NCI-H345 (cell line): ENCODE data around the gene SPTLC2.
A peak's percentile ranks its signal among the peaks of the same experiment; 100 is the strongest.

Source experiments
- DNase-seq: peaks from one replicate; lab custom pipeline; 2025; lab: John Stamatoyannopoulos, UW

Gene SPTLC2

DNA sequence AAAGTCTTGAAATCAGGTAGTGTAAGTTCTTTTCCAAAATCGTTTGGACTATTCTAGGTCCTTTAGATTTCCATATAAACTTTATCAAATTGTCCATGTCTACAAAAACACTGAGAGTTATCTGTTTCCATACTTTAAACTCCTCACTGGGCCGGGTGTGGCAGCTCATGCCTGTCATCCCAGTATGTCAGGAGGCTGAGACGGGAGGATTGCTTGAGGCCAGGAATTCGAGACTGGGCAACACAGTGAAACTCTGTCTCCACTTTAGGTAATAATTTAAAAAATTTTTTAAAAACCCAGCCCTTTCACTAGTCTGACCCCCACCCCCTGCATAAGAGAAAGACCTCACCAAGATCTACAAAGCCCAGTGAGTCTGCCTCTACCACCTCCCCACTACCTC is 111.4 kb downstream of the SPTLC2 start:
- DNase-seq = no peak

DNA sequence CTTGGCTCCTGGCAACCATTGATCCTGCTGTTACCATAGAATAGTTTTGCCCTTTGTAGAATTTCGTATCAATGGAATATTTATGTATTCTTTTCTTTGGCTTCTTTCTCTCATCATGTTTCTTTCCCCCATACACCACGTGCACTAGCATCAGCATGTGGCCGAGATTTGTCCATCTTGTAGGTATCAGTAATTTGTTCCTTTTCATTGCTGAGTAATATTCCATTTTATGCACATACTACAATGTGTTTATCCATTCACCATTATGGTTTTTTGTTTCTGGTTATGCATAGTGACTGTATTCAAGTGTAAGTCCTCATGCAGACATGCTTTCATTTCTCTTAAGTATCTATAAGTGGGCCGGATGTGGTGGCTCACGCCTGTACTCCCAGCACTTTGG is 113.3 kb downstream of the SPTLC2 start:
- DNase-seq = no peak

DNA sequence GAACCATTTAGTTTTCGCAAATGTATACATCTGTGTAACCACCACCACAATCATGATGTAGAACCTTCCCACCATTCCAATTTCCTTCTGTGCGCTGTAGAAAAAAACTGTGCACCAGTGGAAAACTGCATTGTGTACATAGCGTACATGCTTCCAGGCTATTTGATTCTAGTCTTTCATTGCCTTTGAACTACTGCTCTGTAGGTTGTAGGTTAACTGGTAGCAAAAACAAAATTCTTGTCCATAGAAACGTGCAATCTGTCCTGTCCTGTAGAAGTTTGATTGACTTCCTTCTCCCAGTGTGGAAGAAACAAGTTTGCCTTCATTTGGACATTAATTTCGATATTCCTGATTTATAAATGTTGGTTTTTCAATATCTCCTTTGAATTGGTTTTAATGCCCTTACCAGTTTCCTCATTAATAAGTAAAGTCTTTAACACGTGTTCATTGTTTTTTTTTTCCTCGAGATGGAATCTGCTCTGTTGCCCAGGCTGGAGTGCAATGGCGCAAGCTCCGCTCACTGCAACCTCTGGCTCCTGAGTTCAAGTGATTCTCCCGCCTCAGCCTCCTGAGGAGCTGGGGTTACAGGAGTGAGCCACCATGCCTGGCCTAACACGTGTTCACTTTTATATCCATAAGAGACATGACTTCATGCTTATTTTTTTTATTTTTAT is 114.2 kb downstream of the SPTLC2 start:
- no peak for DNase-seq

DNA sequence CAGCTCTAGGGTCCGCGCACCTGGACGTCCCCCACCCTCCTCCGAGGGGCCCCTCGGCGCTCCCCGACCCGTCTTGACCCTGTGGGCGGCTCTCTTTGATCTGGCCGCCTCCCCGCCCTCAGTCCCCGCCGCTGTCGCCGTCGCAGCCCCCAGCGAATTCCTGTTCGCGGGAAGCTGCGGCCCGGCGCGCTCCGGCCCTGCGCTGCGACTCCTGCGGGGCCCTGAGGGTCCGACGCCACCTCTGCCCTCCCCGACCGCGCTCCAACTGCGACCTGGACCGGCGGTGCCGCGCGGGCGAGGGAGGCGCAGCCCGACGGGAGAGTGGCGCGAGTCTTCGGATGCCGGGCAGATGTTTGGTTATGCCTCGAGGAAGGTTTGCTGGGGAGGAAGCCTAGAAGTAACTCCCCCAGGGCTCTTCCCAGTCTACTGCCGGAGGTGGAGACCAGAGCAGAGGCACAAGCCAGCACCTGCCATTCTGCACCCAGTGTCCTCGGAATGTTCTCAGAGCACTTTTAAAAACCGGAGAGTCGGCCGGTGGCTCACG is 117.4 kb downstream of the SPTLC2 start:
- peak; percentile 44 for DNase-seq

DNA sequence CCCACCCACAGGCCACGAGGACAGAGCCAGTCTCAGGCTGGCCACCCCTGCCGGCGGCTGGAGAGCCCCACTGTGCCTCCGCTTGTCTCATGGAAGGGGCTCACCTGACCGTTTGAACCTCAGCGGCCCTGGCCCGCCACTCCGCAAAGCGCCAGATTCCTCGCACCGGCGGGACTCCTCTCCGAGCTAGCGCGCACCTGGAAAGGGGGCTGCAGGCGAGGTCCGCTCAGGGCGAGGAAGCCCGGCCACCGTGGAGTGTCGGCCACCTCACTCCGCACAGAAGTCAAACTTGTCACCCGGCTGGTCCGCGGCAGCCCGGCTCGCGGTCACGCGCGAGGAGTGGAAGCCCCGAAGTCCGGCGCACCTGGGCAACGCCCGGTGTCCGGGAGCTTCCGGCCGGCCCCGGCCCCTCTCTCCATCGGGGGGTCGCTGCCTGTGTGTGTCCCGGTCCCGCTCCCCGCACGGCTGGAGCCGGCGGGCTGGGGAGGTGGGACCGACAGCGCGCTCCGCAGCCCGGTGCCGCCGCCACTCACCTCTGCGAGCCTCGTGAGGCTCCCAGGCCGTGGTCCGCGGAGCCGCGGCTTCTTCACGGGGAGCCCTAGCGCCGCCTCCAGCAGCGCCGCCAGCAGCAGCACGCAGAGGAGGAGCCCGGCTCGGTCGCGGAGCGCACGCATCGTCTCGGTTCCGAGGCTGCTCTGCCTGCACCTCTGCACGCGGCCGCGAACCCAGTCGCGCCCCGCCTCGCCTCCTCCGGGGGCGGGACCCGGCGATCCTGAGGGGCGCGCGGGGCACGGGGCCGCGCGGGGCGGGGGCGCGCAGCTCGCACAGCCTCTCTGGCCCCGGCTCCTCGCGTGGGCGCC is 118.1 kb downstream of the SPTLC2 start, which contains the start of gene ISM2:
Gene ISM2, minus strand, starts transcription at position 697 of the 860 bp plus-strand sequence. Its CDS starts 23 bp downstream, at position 674.
- DNase-seq = peak; percentile 55

DNA sequence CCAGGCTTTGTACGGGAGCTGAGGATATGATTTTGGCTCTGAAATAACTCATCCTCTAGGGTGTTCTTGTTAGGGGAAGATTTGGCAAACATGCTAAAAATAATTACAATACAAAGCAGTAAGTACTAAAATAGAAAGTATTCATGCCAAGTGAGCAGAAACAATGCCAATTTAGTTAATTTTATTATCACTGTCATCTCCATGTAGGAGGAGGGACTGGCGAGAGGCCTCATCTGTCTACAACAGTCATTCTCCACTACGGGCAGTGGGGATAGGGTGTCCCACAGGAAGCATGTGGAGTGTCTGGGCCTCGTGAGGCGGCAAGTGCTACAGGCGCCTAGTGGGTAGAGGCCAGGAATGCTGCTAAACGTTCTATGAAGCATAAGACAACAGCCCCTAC is 121.1 kb downstream of the SPTLC2 start:
- no peak for DNase-seq

DNA sequence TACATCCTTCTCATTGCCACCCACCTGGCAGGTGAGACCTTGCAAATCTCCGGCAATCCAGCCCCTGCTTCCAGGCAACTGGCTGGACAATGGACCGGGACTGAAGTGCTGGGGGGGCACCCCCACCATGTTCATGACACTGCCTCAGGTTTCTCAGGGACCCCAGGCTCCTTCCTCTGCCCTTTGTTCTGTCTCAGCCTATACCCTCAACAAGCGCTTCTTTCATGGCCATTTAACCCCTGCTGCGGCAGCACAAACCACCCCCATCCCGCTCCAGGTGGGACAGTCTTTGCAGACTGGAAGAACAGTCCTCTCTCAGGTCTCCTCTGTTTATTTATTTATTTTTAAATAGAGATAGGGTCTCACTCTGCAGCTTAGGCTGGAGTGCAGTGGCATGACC is 125.4 kb downstream of the SPTLC2 start:
- no peak for DNase-seq

DNA sequence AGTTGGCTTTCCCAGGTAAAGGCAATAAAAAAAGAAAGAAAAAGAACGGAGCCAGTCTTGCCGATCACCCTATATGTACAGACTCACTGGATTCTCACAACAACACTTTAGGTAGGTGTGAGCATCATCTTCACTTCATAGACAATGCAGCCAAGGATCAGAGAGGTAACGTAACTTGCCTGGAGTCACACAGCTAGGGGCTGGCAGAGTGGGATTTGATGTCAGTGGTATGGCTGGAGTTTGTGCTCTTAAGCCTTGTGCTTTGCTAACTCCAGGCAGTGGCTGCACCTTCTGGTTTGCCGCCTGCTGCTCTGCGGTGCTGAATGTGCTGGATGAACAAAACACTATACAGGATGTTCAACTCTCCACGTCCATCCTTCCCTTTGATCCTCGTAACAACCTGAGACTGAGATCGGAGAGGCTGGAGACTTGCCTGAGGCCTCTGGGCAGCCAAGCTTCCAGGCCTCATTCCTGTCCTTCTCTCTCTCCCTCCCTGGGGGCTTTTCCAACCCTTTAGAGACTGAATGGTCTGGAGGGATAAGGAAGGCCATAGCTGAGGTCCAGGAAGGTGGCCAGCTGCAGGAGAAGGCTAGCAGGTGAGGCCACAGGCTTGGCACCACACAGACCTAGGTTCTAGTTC is 126.0 kb downstream of the SPTLC2 start:
- no peak for DNase-seq

DNA sequence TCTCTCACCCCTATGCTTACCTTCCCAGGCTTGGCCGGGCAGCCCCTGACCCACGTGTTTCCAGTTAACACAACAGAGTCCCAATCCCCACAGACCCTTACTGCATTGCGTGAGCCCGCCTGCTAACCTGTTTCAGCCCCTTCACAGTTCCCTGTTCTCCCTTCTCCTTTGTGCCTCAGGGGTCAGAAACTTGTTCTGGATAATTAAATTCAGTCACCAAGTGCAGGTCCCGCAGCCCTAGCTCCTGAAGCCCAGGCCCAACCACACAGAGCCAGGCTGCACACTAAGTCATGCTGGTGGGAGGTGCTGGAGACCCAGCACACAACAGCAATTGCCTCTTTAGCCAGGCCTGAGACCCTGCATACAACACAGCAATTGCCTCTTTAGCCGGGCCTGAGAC is 127.4 kb downstream of the SPTLC2 start:
- DNase-seq = no peak

DNA sequence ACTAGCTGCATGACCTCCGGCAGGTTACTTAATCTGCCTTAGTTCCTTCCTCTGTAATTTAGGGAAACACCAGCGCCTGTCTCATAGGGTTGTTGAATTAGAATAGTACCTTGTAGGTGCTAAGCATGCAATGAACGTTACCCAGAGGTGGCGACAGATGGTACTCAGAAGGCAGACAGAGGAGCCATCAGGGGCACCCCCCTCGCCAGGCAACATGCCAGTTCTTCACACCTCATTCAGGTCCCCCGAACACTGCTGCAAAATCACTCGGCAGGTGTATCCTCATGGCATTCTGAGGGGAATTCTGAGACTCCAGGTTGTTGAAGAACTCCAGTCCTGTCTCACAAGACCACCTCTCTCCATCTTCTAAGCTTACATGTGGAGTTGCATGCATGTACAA is 127.9 kb downstream of the SPTLC2 start:
- DNase-seq = no peak

DNA sequence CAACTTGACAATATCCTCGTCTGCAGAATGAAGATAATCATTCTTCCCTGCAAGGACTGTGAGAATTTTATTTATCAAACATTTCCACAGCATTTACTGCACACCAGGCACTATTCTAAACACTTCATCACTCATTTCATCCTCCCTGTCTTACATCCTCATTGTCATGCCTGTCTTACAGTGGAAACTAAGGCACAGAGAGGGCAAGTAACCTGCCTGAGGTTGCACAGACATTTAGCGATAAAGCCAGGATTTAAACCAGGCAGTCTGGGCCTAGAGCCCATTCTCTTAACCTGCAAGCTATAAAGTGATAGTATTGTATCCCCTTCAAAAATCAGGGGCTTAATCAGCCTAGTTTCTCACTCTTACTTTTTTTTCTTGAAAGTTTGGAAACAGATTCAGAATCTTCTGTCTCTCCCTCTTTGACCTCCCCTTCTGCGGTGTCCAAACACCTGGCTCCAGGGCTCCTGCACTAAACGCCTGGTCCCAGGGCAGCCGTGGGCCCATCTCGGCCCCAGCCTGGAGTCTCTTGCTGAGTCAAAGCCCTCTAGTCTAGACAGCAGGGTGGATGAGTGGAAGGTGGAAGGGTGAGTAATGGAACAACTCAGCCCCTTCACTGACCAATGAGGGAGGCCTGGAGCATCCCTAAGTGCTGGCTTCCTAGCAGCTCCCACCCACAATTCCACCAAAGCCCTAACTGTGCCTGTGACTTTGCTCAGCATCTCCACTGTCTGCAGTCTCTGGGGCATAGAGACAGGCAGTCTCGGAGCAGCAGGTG is 130.3 kb downstream of the SPTLC2 start:
- no peak for DNase-seq

DNA sequence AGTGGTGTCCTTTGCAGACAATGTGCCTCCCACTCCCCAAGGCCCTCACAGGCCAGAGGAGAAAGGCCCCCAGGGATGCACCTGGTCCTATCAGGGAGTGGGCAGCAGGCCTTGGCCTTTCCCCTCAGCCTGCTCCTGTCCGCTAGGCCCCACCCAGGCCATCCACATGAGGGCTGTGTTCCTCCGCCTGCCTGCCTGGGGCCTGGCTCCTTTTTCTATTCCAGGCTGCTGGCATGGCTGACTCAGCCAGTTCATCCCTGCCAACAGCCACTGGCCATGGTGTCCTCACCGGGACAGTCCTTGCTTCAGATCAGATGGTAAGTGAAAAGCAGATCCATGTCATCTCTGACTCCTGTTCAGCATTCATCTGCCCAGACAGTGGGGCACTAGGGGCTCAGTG is 131.2 kb downstream of the SPTLC2 start:
- no peak for DNase-seq

DNA sequence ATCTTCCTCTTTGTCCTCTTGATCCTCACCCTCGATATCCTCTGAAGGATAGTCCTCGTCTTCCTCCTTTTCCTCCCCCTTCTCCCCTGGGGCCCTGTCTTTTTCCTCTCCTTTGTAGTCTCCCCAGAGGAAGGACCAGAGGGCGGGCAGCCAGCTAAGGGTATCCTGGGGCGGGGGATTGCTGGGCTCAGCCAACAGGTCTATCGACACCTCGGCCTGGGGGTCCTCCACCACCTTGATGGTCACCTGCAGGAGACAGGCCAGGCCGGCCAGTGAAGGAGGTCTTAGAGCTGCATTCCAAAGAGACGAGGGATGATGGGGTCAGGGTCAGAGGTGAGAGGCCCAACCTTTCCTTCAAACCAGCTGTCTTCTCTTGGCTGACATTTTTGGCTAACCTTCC is 134.0 kb downstream of the SPTLC2 start:
- DNase-seq = no peak

DNA sequence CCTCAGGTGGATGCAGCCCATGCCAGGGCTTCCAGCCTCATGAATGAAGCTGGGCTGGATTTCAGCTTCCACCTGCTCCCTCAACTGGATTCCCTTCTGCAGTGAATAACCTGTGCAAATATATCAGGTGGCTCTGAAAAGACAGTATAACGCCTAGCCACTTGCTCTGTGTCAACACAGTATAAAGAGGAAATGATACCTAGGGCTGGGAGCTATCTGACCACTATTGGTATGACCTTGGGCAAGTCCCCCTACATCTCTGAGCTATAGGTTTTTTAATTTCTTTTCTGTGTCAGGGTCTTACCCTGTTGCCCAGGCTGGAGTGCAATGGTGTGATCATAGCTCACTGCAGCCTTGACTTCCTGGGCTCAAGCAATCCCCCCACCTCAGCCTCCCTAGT is 137.6 kb downstream of the SPTLC2 start:
- DNase-seq = no peak

DNA sequence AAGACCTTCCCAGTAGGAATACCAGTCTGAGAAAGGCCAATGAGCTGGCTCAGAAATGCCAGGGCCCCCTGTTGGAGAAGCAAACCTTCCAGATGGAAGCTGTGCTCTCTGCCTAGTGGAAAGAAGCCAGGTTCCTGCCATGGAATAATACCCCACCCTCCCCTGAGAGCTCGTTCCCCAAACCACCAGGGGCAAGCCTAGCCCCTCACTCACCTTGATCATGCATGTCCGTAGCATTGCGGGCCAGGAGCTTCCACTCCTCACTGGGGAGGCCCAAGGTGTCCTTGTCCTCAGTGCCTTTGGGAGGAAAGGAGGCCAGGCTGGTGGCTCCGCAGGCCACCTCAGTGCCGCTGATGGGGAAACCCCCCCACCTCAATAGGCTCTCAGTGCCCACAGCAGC is 138.4 kb downstream of the SPTLC2 start:
- no peak for DNase-seq

DNA sequence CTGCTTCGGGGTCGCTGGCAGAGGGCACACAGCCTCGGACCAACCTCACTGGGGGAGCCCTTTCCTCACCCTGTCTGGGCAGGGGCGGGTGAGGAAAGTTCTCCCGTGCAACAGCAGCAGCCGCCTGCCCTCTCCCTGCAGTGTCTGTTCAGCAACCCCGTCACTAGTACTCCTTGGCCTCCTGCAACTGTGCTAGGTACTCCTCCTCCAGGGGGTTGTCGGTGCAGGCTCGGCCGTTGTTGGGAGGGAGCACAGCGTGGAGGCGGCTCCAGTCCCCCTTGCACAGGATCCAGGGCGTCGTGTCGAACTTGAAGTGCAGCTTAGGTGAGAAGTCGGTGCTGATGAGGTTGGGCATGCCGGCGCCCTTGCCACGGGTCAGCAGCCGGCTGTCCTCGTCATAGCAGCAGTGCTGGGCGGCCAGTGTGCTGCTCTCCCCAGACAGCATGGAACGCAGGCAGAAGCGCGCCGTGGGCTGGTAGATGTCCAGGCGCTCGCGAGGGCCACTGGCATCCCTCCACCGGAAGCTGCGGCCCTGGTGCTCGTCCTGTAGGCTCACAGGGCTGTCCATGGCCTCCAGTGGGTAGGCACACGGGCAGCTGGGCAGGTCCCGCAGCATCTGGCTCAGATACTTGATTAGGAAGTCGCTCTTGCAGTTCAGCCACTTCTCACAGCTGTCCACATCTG is 140.9 kb downstream of the SPTLC2 start:
- DNase-seq = no peak

DNA sequence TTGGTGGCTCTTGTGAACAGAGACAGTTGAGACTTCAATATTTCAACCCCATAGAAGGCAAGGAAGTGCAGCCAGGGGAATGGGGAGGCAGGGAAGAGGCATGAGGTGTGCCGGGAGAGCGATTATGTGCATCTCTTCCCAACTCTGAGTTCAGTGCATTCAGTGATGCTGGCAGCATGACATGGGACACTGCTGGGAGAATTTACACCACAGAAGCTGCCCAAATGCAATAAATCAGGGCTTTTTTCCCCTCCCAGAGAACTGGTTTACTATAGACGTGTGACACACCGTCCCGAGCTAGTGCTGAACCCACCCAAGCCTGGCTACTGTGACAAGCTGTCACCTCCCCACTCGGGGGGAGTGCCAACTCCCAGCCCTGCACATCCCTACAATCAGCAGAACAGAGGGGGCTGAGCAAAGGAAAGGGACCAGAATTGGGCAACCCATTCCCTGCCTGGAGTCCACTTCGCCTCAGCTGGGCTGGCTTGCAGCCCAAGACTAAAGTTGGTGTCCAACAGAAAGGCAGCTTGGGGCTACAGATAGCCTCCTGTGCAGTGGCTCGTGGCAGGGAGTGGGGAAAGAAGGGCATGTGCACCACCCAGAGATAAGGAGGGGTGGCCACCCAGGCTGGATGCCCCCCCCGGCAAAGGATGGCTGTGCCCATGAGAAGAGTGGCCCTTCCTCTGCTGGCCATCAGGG is 141.8 kb downstream of the SPTLC2 start:
- DNase-seq = no peak

DNA sequence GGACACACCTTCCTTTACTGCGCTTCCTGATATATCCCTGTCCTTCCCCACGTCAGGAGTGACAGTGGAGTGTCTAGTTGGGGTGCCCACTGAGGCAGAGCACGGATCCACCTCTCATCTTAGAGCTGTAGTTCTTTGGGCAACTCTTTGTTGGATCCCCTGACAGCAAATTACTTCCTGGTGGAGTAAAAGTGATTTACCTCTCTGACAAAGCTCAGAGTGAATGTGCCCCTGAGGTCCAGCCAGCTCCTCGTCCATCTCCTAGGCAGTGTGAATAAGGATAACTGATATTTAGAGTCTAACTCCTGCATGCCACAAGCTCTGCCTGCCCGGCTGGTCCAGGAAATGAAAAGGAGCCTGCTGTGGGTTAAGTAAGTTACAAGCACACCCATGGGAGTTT is 142.5 kb downstream of the SPTLC2 start:
- DNase-seq = no peak

DNA sequence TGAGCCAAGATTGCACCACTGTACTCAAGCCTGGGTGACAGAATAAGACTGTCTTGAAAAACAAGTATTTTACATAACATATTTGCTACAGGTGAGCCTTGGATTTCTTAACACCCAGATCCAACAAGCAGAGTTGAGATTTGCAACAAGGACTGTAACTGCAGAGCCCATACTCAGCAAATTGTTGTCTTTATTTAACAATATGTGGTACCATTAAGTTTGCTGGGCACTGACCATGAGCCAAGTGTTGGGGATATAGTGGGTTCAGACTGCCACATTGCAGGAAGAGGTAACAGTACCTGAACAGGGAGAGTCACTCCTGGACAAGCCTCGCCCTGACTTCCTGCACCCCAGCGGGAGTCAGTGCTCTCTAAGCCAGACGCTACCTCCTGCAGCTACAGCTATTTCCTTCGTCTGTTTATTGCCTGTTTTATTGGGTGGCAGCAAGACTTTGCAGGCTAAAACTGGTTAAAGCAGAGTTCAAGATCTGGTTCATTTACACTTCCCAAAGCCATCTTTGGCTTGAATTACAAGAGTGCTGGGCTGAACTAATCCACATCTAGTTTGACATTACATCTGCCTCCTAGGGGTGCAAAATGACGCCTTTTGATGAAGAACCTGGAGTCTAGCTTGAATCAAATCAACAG is 146.1 kb downstream of the SPTLC2 start:
- DNase-seq = no peak

DNA sequence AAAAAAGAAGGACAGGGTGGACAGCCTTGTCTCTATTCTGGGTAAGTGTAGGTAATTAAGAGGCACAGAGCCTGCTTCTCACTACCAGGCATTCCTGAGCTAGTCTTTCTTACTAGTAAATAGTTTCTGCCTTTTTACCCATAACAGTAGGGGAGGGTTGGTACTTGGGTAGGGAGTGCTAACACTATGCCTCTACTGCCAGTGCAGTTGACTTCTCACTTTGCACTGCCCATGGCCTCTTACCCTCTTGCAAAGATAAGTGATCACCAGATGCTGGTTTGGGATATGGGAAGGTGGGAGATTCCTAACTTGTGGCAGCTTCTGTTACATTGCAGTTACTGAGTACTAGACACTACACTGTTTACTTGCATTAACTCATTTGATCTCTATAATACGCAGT is 146.9 kb downstream of the SPTLC2 start:
- no peak for DNase-seq
